DMS153 treated with DMSO at 0.1 percent for 48 hours (cell line): ENCODE data around the gene RAPGEF2.
"Not testable (repeated sequence)": the region's sequence is repeated elsewhere in the genome, so short reads cannot be mapped to it uniquely, and the experiment has no call there.

Experiments used
- DNase-seq: peaks from one replicate; lab custom pipeline; 2025; ENCODE audit not compliant: unreplicated experiment; lab: John Stamatoyannopoulos, UW

The RAPGEF2 gene, protein sequence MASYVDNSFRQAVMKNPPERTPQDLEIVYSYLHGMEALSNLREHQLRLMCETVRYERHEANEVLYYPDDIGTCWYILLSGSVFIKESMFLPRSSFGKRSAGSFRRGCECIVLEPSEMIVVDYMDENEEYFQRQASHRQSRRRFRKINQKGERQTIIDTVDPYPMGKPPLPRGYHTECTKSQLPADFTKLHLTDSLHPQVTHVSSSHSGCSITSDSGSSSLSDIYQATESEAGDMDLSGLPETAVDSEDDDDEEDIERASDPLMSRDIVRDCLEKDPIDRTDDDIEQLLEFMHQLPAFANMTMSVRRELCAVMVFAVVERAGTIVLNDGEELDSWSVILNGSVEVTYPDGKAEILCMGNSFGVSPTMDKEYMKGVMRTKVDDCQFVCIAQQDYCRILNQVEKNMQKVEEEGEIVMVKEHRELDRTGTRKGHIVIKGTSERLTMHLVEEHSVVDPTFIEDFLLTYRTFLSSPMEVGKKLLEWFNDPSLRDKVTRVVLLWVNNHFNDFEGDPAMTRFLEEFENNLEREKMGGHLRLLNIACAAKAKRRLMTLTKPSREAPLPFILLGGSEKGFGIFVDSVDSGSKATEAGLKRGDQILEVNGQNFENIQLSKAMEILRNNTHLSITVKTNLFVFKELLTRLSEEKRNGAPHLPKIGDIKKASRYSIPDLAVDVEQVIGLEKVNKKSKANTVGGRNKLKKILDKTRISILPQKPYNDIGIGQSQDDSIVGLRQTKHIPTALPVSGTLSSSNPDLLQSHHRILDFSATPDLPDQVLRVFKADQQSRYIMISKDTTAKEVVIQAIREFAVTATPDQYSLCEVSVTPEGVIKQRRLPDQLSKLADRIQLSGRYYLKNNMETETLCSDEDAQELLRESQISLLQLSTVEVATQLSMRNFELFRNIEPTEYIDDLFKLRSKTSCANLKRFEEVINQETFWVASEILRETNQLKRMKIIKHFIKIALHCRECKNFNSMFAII (N-terminal part only)

GRCh38 chr4:159102622-159103383 lies at the start of gene RAPGEF2:
Gene RAPGEF2 (plus strand): TSS chr4:159103079. CDS start chr4:159104163, 1,084 bp downstream.
- DNase-seq = peak; percentile 84

DNA sequence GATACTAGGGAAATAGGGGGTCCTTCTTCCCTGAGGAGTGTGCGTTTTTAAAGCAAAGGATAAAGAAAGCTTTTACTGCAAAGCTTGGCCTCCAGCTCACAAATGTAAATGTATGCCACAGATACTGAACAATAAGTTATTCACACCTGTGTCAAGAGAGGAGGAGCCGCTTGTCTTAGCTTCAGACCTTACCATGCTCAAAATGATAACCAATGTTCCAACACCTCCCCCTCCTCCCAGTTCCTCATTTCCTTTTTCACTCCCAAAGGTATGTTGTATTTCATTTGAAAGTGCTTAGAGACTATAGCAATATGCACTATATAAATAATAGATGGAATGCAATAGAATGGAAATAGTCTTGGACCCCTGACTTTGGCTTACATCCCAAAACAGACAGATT lies 47.0 kb upstream of the RAPGEF2 start:
- DNase-seq = no peak

DNA sequence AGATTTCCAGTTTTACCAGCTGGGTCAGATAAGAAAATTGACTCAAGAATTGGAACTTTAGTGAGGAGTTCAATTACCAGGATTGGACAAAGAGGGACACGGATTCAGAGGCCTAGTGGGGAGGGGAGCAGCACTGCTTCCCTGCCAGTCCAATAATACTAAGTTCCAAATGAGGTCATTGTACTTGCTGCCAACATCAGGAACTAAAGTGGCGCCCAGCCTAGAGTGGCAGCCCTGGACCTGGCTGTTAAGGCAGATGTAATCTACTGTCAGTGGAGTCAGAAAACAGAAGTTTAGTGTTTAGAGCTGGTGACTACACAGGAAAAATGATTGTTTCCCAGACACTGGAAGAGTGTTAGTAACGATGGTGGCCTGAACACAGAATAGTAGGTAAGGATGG lies 42.7 kb upstream of the RAPGEF2 start:
- no peak for DNase-seq

DNA sequence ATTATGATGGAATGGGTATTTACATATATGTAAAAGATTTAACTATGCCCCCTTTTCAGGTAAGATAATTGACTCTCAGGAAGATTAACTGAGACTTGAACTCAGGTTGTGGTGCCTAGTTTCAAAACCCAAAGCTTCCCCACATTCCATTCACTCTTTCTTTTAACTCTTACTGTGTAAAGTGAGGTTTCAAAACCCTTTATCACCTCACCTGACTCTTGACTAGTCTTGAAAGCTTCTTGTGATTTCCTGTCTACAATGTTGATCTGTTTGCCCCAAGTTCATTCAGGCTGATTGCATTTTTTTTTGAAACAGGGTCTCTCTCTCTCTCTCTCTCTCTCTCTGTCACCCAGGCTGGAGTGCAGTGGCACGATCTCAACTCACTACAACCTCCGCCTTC lies 40.5 kb upstream of the RAPGEF2 start:
- DNase-seq = no peak

- no peak for DNase-seq
Measured at GRCh38 chr4:159065513-159066240, 37.2 kb upstream of the RAPGEF2 start.

DNA sequence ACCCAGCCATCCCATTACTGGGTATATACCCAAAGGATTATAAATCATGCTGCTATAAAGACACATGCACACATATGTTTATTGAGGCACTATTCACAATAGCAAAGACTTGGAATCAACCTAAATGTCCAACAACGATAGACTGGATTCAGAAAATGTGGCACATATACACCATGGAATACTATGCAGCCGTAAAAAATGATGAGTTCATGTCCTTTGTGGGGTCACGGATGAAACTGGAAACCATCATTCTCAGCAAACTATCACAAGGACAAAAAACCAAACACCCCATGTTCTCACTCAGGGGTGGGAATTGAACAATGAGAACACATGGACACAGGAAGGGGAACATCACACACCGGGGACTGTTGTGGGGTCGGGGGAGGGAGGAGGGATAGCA lies 34.7 kb upstream of the RAPGEF2 start:
- DNase-seq = not testable (repeated sequence)

DNA sequence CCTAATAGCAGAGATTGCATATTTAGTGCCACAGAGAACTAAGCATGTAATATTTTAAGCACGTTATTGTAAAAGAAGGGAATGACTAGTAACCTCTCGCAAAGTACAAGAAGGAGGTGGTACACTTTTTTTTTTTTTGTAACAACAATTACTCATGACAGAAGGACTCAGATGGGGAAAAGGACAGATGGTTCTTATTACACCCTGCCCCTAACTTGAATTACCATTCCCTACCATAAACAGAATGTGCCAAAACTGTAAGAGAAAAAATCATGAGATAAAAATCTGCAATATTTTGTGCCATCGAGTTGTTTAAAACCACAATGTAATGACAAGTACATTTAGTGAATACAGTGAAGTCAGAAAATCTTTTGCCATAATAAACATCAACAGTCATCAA lies 33.0 kb upstream of the RAPGEF2 start:
- DNase-seq = no peak

GRCh38 chr4:159070742-159071141 lies 32.1 kb upstream of the RAPGEF2 start:
- DNase-seq = no peak

GRCh38 chr4:159071178-159071968 lies 31.5 kb upstream of the RAPGEF2 start:
- no peak for DNase-seq

DNA sequence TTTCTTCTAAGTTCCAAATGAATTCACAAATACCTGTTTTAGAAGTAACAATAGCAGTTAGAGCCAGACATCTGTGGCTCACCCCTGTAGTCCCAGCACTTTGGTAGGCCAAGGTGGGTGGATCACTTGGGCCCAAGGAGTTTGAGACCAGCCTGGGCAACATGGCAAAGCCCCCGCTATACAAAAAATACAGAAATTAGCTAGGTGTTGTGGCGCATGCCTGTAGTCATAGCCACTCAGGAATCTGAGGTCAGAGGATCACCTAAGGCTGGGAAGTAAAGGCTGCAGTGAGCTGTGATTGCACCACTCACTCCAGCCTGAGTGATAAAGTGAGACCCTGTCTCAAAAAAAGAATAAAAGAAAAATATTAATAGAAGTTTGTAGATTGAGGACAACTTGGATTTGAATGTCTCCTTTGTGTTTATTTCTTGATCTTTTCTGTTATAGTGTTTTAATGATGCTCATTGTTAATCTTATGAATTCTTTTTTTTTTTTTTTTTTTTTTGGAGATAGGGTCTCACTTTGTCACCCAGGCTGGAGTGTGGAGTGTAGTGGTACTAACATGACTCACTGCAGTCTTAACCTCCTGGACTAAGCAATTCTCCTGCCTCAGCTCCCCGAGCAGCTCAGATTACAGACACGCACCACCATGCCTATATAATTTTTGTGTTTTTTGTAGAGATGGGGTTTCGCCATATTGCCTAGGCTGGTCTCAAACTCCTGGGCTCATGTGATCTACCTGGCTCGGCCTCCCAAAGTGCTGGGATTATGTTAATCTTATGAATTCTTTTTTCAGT lies 30.7 kb upstream of the RAPGEF2 start:
- DNase-seq = no peak

DNA sequence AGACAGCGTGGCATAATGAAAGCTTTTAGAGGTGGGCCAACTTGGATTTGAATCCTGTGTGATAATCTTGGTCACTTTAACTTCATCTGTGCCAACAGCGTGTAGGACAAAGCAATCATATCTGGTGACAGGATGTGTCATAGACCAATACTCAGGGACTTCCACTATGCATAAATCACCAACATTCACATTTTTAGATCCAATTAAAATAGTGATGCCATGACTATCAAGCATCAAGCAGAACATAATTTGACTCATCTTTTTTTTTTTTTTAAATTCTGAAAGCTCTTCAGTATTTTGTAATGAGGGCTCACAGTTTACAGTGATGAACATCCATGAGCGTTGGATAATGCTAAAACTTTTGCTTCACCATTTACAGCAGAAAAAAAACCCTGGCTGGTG lies 27.3 kb upstream of the RAPGEF2 start:
- DNase-seq = no peak

DNA sequence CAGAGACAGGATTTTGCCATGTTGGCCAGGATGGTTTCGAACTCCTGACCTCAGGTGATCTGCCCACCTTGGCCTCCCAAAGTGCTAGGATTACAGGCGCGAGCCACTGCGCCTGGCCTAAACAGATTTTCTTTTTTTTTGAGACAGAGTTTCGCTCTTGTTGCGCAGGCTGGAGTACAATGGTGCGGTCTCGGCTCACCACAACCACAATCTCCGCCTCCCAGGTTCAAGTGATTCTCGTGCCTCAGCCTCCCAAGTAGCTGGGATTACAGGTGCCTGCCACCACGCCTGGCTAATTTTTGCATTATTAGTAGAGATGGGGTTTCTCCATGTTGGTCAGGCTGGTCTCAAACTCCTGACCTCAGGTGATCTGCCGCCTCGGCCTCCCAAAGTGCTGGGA lies 25.9 kb upstream of the RAPGEF2 start:
- not testable (repeated sequence) for DNase-seq

DNA sequence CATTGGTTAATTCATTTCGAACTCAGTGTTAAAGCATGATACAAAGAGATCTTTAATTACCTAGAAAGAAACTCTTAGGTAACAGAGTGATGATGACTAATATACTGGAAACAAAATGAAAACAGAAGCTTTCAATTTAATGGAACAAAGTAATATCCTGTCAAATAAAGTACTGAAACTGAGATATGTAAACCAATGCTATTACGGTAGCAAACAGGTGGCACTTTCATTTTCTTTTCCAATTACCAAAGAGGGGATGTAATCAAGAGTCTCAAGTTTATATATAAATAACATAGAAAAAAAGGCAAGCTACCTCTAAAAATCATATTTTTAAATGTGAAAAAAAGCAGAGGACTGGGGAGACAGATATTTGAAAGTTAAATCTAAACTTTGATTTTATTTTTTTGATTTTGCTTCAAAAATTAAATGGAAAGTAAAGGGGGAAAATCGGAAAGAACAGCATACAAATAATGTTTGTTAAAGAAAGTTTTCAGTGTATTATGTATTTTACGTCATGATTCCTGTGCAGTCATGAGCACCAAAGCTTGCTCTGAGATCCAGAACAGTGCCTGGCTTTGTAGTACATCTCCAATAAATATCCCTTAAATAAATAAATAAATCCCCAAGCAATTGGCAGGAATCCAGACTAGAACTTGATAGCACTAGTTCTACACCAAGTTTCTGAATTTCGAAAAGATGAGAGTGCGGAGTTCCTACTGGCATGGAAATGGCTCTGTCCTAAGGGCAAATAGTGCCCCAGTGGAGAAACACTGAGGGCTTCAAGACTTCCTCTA lies 25.0 kb upstream of the RAPGEF2 start:
- no peak for DNase-seq

DNA sequence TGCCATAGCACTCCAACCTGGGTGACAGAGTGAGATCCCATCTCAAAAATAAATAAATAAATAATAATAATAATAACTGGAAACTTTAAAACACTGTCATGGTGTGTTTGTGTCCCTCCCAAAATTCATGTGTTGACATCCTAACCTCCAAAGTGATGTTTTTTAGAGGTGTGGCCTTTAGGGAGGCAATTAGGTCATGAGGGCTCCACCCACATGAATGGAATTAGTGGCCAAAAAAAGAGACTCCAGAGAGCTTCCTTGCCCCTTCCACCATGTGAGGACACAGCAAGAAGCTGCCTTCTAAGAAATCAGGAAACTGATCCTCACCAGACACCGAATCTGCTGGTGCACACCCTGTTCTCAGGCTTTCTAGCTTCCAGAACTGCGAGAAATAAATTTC lies 23.8 kb upstream of the RAPGEF2 start:
- DNase-seq = no peak

GRCh38 chr4:159086606-159087005 lies 16.3 kb upstream of the RAPGEF2 start:
- no peak for DNase-seq

- DNase-seq = no peak
Measured at GRCh38 chr4:159090255-159090654, 12.6 kb upstream of the RAPGEF2 start.

DNA sequence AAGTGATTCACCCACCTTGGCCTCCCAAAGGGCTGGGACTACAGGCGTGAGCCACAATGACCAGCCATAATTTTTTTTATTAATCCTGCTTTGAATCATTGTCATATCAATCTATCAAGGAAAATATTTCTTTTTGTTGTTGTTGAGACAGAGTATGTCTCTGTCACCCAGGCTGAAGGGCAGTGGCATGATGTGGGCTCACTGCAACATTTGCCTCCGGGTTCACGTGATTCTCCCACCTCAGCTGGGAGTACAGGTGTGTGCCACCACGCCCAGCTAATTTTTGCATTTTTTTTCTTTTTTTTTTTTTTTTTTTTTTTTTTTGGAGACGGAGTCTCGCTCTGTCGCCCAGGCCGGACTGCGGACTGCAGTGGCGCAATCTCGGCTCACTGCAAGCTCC lies 8.7 kb upstream of the RAPGEF2 start:
- DNase-seq = not testable (repeated sequence)

DNA sequence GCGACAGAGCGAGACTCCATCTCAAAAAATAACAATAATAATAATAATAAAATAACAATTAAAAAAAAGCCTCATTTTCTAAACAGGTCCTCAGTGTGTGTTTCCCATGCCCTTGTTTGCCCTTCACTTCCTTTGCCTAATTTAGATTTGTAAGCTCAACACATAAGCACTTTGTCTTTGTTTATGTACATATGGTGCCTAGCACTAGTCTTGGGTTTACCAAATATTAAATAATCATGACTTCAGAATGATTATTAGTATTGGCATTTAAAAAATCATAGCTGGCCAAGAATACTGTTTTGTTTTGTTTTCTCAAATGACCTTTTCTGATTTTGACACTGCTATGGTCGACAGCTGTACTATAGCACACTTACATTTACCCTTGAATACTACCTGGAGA lies 6.4 kb upstream of the RAPGEF2 start:
- DNase-seq = no peak
